Measurements from ENCODE around the gene POC5. TPM values are rescaled to one million over a fixed set of nuclear protein-coding genes. Genes with fewer than 3 reads are reported as not detected.
A peak's percentile ranks its signal among the peaks of the same experiment; 100 is the strongest.

Gene POC5
- total and polyA plus RNA-seq, 2 experiments from 2014 or later = 4.6 to 19.2 TPM

- 80% methylated on average over 3 of the region's 3 CpGs for WGBS (ENCODE audit: low lambda C conversion rate, missing lambda C conversion rate)
- H3K9me2 ChIP-seq (replicated peaks; ENCODE audit: insufficient read depth) = no peaks in the 10 kb centered on the region
- no peaks in the 10 kb centered on the region for H3K27me3 ChIP-seq
- H3K79me2 ChIP-seq = no peaks in the 10 kb centered on the region
- no peak for TF ChIP-seq EZH2 (IDR thresholded peaks at IDR 0.05; ENCODE audit: borderline replicate concordance)
- TF ChIP-seq EZH2phosphoT487 (IDR thresholded peaks at IDR 0.05; ENCODE audit: low read depth, severe bottlenecking, unreplicated experiment) = no peak
- TF ChIP-seq CTCF (IDR thresholded peaks at IDR 0.05; ENCODE audit: poor library complexity) = no peak
- H4K20me1 ChIP-seq (ENCODE audit: insufficient read depth, poor library complexity, severe bottlenecking) = no peaks in the 10 kb centered on the region
- no peak overlapping the region for H2AFZ ChIP-seq
- peaks cover 13% of the 10 kb centered on the region for H3K4me1 ChIP-seq (ENCODE audit: insufficient read depth)
- no peaks in the 10 kb centered on the region for H3K9me3 ChIP-seq (ENCODE audit: low read depth)
- no peak overlapping the region for H3K27ac ChIP-seq
- no peak overlapping the region for H3K4me2 ChIP-seq
- no peaks in the 10 kb centered on the region for H3K36me3 ChIP-seq (replicated peaks; ENCODE audit: insufficient read depth, low read depth)
- DNase-seq (ENCODE audit: low spot score) = no peak
- H3K4me3 ChIP-seq = no peak overlapping the region
These were observed 44.6 kb downstream of the POC5 start for GRCh38 chr5:75672616-75673015.

GRCh38 chr5:75671506-75671905 lies 45.7 kb downstream of the POC5 start:
- H3K4me2 ChIP-seq = no peak overlapping the region
- 97% methylated on average over 2 of the region's 2 CpGs for WGBS (ENCODE audit: low lambda C conversion rate, missing lambda C conversion rate)
- H3K36me3 ChIP-seq (replicated peaks; ENCODE audit: insufficient read depth, low read depth) = no peaks in the 10 kb centered on the region
- peaks cover 13% of the 10 kb centered on the region for H3K4me1 ChIP-seq (ENCODE audit: insufficient read depth)
- no peaks in the 10 kb centered on the region for H3K9me3 ChIP-seq (ENCODE audit: low read depth)
- H2AFZ ChIP-seq = no peak overlapping the region
- no peaks in the 10 kb centered on the region for H3K27me3 ChIP-seq
- H3K79me2 ChIP-seq = no peaks in the 10 kb centered on the region
- no peaks in the 10 kb centered on the region for H3K9me2 ChIP-seq (replicated peaks; ENCODE audit: insufficient read depth)
- H3K4me3 ChIP-seq = no peak overlapping the region
- H3K27ac ChIP-seq = no peak overlapping the region
- TF ChIP-seq CTCF (IDR thresholded peaks at IDR 0.05; ENCODE audit: poor library complexity) = no peak
- no peak for TF ChIP-seq EZH2phosphoT487 (IDR thresholded peaks at IDR 0.05; ENCODE audit: low read depth, severe bottlenecking, unreplicated experiment)
- TF ChIP-seq EZH2 (IDR thresholded peaks at IDR 0.05; ENCODE audit: borderline replicate concordance) = no peak
- no peak for DNase-seq (ENCODE audit: low spot score)
- H4K20me1 ChIP-seq (ENCODE audit: insufficient read depth, poor library complexity, severe bottlenecking) = no peaks in the 10 kb centered on the region

DNA sequence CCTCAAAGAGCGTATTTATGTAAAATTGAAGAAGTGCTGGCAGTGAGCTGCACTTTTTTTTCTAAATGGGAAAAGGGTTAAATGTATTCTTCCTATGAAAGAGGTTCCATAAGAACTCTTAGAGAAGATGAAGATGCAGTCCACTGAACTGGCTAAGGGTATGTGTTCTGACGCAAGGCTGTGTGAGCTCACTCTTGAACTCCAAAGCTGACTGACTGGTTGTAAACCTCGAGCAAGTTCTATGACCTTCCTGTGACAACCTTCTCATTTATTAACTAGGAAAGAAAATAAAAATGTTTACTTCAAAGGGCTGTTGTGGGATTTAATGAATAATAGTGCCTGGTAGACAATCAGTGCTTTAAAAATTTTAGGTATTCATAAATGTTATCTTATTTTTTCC lies 46.7 kb downstream of the POC5 start:
- no peak overlapping the region for H3K4me3 ChIP-seq
- no peaks in the 10 kb centered on the region for H3K9me2 ChIP-seq (replicated peaks; ENCODE audit: insufficient read depth)
- H3K79me2 ChIP-seq = no peaks in the 10 kb centered on the region
- H4K20me1 ChIP-seq (ENCODE audit: insufficient read depth, poor library complexity, severe bottlenecking) = no peaks in the 10 kb centered on the region
- peak; percentile 36 for DNase-seq (ENCODE audit: low spot score)
- H3K4me1 ChIP-seq (ENCODE audit: insufficient read depth) = peaks cover 13% of the 10 kb centered on the region
- 69% methylated on average over 3 of the region's 3 CpGs for whole genome bisulfite sequencing (ENCODE audit: low lambda C conversion rate, missing lambda C conversion rate)
- no peak overlapping the region for H3K4me2 ChIP-seq
- no peaks in the 10 kb centered on the region for H3K9me3 ChIP-seq (ENCODE audit: low read depth)
- no peaks in the 10 kb centered on the region for H3K36me3 ChIP-seq (replicated peaks; ENCODE audit: insufficient read depth, low read depth)
- no peak overlapping the region for H3K27ac ChIP-seq
- H2AFZ ChIP-seq = no peak overlapping the region
- TF ChIP-seq CTCF (IDR thresholded peaks at IDR 0.05; ENCODE audit: poor library complexity) (no peak), EZH2 (IDR thresholded peaks at IDR 0.05; ENCODE audit: borderline replicate concordance) (no peak), EZH2phosphoT487 (IDR thresholded peaks at IDR 0.05; ENCODE audit: low read depth, severe bottlenecking, unreplicated experiment) (no peak)
- no peaks in the 10 kb centered on the region for H3K27me3 ChIP-seq

Data from hepatocyte (in vitro differentiated cells).